Trophoblast cell (in vitro differentiated cells and primary cell): Measurements from ENCODE around the gene XIRP2.

Experiments
- DNase-seq, 2 donors: peaks; one replicate each; pipeline ENCODE4 v3.0.0-alpha.2; 2016
- H2AFZ ChIP-seq: 2 replicates; pipeline ENCODE4 v1.6.1; 2013; ENCODE audit warnings: low read length, moderate library complexity, mild to moderate bottlenecking; ENCODE audit not compliant: insufficient read depth, poor library complexity
- H2AK5ac ChIP-seq: 2 replicates; pipeline ENCODE4 v1.6.1; 2013; ENCODE audit warnings: mild to moderate bottlenecking, low read length
- H2BK120ac ChIP-seq: 2 replicates; pipeline ENCODE4 v1.6.1; 2013; ENCODE audit warnings: low read length, mild to moderate bottlenecking, moderate library complexity; ENCODE audit not compliant: insufficient read depth, poor library complexity
- H2BK12ac ChIP-seq: 2 replicates; pipeline ENCODE4 v1.6.1; 2013; ENCODE audit warnings: mild to moderate bottlenecking, low read length, moderate library complexity
- H2BK5ac ChIP-seq: 2 replicates; pipeline ENCODE4 v1.6.1; 2013; ENCODE audit warnings: low read length, low read depth, moderate library complexity, mild to moderate bottlenecking; ENCODE audit not compliant: poor library complexity
- H3K14ac ChIP-seq: 2 replicates; pipeline ENCODE4 v1.6.1; 2013; ENCODE audit warnings: mild to moderate bottlenecking, low read length
- H3K18ac ChIP-seq: 2 replicates; pipeline ENCODE4 v1.6.1; 2013; ENCODE audit warnings: mild to moderate bottlenecking, low read length
- H3K23ac ChIP-seq: 2 replicates; pipeline ENCODE4 v1.6.1; 2013; ENCODE audit warnings: low read length
- H3K27ac ChIP-seq: 2 replicates; pipeline ENCODE4 v1.5.1; 2013; ENCODE audit warnings: low read depth, mild to moderate bottlenecking, inconsistent platforms, low read length, moderate library complexity
- H3K27me3 ChIP-seq: 2 replicates; pipeline ENCODE4 v1.6.1; 2013; ENCODE audit warnings: inconsistent platforms, mild to moderate bottlenecking, low read length, moderate library complexity; ENCODE audit not compliant: insufficient read depth
- H3K36me3 ChIP-seq, 2 experiments: 1 replicate in 1 of 2; 2 replicates in 1 of 2; pipeline ENCODE4 v1.6.1; 2013; ENCODE audit warnings: low read length in 2 of 2, mild to moderate bottlenecking in 2 of 2, moderate library complexity in 1 of 2; ENCODE audit not compliant: insufficient read depth in 2 of 2, control insufficient read depth in 1 of 2
- H3K4ac ChIP-seq: 2 replicates; pipeline ENCODE4 v1.6.1; 2013; ENCODE audit warnings: low read depth, mild to moderate bottlenecking, low read length, moderate library complexity
- H3K4me1 ChIP-seq, 2 experiments: 1 replicate in 1 of 2; 2 replicates in 1 of 2; pipeline ENCODE4 v1.6.1; 2013; ENCODE audit warnings: low read length in 2 of 2, mild to moderate bottlenecking in 2 of 2, moderate library complexity in 1 of 2; ENCODE audit not compliant: insufficient read depth in 2 of 2, control insufficient read depth in 1 of 2
- H3K4me2 ChIP-seq: 2 replicates; pipeline ENCODE4 v1.6.1; 2013; ENCODE audit warnings: inconsistent platforms, mild to moderate bottlenecking, low read length, moderate library complexity
- H3K4me3 ChIP-seq: 2 replicates; pipeline ENCODE4 v1.5.1; 2013; ENCODE audit warnings: mild to moderate bottlenecking, low read depth, low read length, inconsistent platforms
- H3K79me1 ChIP-seq: one replicate; pipeline ENCODE4 v1.6.1; 2013; ENCODE audit warnings: low read length
- H3K79me2 ChIP-seq: 2 replicates; pipeline ENCODE4 v1.6.1; 2013; ENCODE audit warnings: low read length, mild to moderate bottlenecking; ENCODE audit not compliant: control insufficient read depth, insufficient read depth, poor library complexity
- H3K9ac ChIP-seq: 2 replicates; pipeline ENCODE4 v1.6.1; 2013; ENCODE audit warnings: mild to moderate bottlenecking, low read length
- H3K9me3 ChIP-seq: 2 replicates; pipeline ENCODE4 v1.6.1; 2013; ENCODE audit warnings: low read depth, mild to moderate bottlenecking, control low read depth, inconsistent platforms, low read length; ENCODE audit not compliant: insufficient read depth
- H4K12ac ChIP-seq: 2 replicates; pipeline ENCODE4 v1.6.1; 2013; ENCODE audit warnings: low read depth, mild to moderate bottlenecking, low read length, moderate library complexity
- H4K8ac ChIP-seq: 2 replicates; pipeline ENCODE4 v1.6.1; 2013; ENCODE audit warnings: low read depth, mild to moderate bottlenecking, low read length, moderate library complexity
- H4K91ac ChIP-seq: one replicate; pipeline ENCODE4 v1.6.1; 2013; ENCODE audit warnings: low read depth, mild to moderate bottlenecking, low read length, moderate library complexity
- WGBS: extraction: QIAGEN DNeasy Blood & Tissue Kit; methylation state at CpG from one replicate; pipeline ENCODE4 v1.1.7; 2013; ENCODE audit warnings: missing lambda C conversion rate; ENCODE audit not compliant: insufficient read length, insufficient coverage; ENCODE audit errors: extremely low coverage; 5-methylcytosine and 5-hydroxymethylcytosine counted together

Gene XIRP2

GRCh38 chr2:166862468-166863132 lies 25.7 kb upstream of the XIRP2 start:
- Histone ChIP-seq H4K91ac (no peak overlapping the region), H2AK5ac (no peak overlapping the region), H3K27me3 (no peaks in the 10 kb centered on the region), H2BK5ac (no peak overlapping the region), H4K12ac (no peak overlapping the region), H3K23ac (no peak overlapping the region), H3K4ac (no peak overlapping the region), H3K4me2 (no peak overlapping the region), H2BK120ac (no peak overlapping the region), H3K9ac (no peak overlapping the region), H4K8ac (no peak overlapping the region), H3K79me1 (no peaks in the 10 kb centered on the region), H3K36me3 (no peaks in the 10 kb centered on the region), H3K4me1 (no peaks in the 10 kb centered on the region), H3K9me3 (no peaks in the 10 kb centered on the region), H3K27ac (no peak overlapping the region), H3K79me2 (no peaks in the 10 kb centered on the region), H3K14ac (no peak overlapping the region), H3K4me3 (no peak overlapping the region), H2BK12ac (no peak overlapping the region), H2AFZ (no peak overlapping the region), H3K18ac (no peak overlapping the region)
- WGBS, result no CpG with 5 or more reads among the region's 6 CpGs
- DNase-seq, result no peak

GRCh38 chr2:166867874-166868514 lies 20.3 kb upstream of the XIRP2 start:
- Histone ChIP-seq H3K79me2 (no peaks in the 10 kb centered on the region), H3K79me1 (no peaks in the 10 kb centered on the region), H3K4me3 (no peak overlapping the region), H3K4ac (no peak overlapping the region), H2BK12ac (no peak overlapping the region), H3K27me3 (no peaks in the 10 kb centered on the region), H3K9ac (no peak overlapping the region), H2AFZ (no peak overlapping the region), H3K4me2 (no peak overlapping the region), H3K27ac (no peak overlapping the region), H4K12ac (no peak overlapping the region), H3K4me1 (no peaks in the 10 kb centered on the region), H3K36me3 (no peaks in the 10 kb centered on the region), H3K23ac (no peak overlapping the region), H2BK5ac (no peak overlapping the region), H2BK120ac (no peak overlapping the region), H3K9me3 (no peaks in the 10 kb centered on the region), H3K18ac (no peak overlapping the region), H4K91ac (no peak overlapping the region), H3K14ac (no peak overlapping the region), H4K8ac (no peak overlapping the region), H2AK5ac (no peak overlapping the region)
- WGBS, result 100% methylated on average over 2 of the region's 10 CpGs
- no peak for DNase-seq

GRCh38 chr2:166870346-166870745 lies 17.9 kb upstream of the XIRP2 start:
- no peak overlapping the region for H3K4me3 ChIP-seq
- no peak overlapping the region for H3K14ac ChIP-seq
- no peak overlapping the region for H2AFZ ChIP-seq

GRCh38 chr2:166881177-166881576 lies 7.1 kb upstream of the XIRP2 start:
- H3K36me3 ChIP-seq, result no peaks in the 10 kb centered on the region
- no peaks in the 10 kb centered on the region for H3K79me2 ChIP-seq
- no peaks in the 10 kb centered on the region for H3K9me3 ChIP-seq
- no peak overlapping the region for H4K91ac ChIP-seq
- no peak overlapping the region for H3K27ac ChIP-seq
- DNase-seq, result no peak
- H2AFZ ChIP-seq, result no peak overlapping the region
- no peak overlapping the region for H2BK120ac ChIP-seq
- H3K9ac ChIP-seq, result no peak overlapping the region
- H3K27me3 ChIP-seq, result no peaks in the 10 kb centered on the region
- H2BK12ac ChIP-seq, result no peak overlapping the region
- no peak overlapping the region for H3K18ac ChIP-seq
- no peak overlapping the region for H3K4me2 ChIP-seq
- no peak overlapping the region for H4K8ac ChIP-seq
- no peaks in the 10 kb centered on the region for H3K79me1 ChIP-seq
- H4K12ac ChIP-seq, result no peak overlapping the region
- WGBS, result no CpG with 5 or more reads among the region's 1 CpG
- H2AK5ac ChIP-seq, result no peak overlapping the region
- H2BK5ac ChIP-seq, result no peak overlapping the region
- no peak overlapping the region for H3K4me3 ChIP-seq
- H3K4ac ChIP-seq, result no peak overlapping the region
- no peaks in the 10 kb centered on the region for H3K4me1 ChIP-seq
- no peak overlapping the region for H3K14ac ChIP-seq
- H3K23ac ChIP-seq, result no peak overlapping the region

More at GRCh38 chr2:166870346-166870745, 17.9 kb upstream of the XIRP2 start:
- Histone ChIP-seq H3K4ac (no peak overlapping the region), H2BK5ac (no peak overlapping the region), H2BK120ac (no peak overlapping the region), H3K4me2 (no peak overlapping the region), H3K9me3 (no peaks in the 10 kb centered on the region), H2BK12ac (no peak overlapping the region), H2AK5ac (no peak overlapping the region), H4K91ac (no peak overlapping the region), H3K27me3 (no peaks in the 10 kb centered on the region), H4K8ac (no peak overlapping the region), H3K23ac (no peak overlapping the region), H3K36me3 (no peaks in the 10 kb centered on the region), H3K79me1 (no peaks in the 10 kb centered on the region), H3K27ac (no peak overlapping the region), H3K18ac (no peak overlapping the region), H3K79me2 (no peaks in the 10 kb centered on the region), H3K9ac (no peak overlapping the region), H4K12ac (no peak overlapping the region), H3K4me1 (no peaks in the 10 kb centered on the region)
- no peak for DNase-seq
- no CpG with 5 or more reads among the region's 1 CpG for WGBS
